B cell (primary cell): ENCODE measurements around the gene GPR183.

Experiments used
- CTCF ChIP-seq: fragments of 200-600 bp; IDR thresholded peaks from one replicate; pipeline ENCODE4 v1.8.0; 2022; ENCODE audit warnings: antibody characterized with exemption, mild to moderate bottlenecking
- EZH2 ChIP-seq: IDR thresholded peaks from 2 replicates; pipeline ENCODE4 v1.6.1; 2012; ENCODE audit warnings: borderline replicate concordance, low read depth, mild to moderate bottlenecking, moderate library complexity, low read length; ENCODE audit not compliant: insufficient read depth, poor library complexity, severe bottlenecking

DNA sequence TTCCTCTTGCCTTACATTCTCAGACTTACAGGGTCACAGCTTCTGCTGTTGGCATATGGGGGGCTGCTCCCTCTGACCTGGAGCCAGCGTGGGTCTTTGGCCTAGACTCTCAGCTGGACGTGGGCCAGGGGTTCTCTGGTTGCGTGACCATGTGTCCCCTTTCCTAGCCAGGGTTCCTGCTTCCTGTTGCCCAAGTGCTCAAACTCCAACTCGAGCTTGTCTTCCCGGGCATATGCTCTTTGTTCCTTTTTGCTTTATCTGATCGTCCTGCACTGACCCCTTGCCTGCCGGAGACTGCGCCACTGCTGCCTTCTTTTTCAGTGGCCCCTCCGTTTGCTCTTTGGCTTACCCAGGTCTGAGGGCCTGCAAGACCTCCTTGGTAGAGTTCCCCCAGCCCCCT, 25.3 kb upstream of the GPR183 start:
- TF ChIP-seq EZH2, result no peak
- no peak for TF ChIP-seq CTCF
